Endothelial cell of umbilical vein (primary cell): ENCODE measurements around the gene ANO1. TPM values are rescaled to one million over a fixed set of nuclear protein-coding genes. Genes with fewer than 3 reads are reported as not detected.

Experiments
- BruUV-seq: library from RNA; stranded (reverse); fragments of 400-500 nt; replicated peaks from 2 replicates; lab custom pipeline; 2021; lab: Mats Ljungman, UMichigan
- CTCF ChIA-PET: fragments of 300-600, 350-600 bp; sonication (Branson Sonifier 250); formaldehyde crosslinking; loops from one replicate; lab custom pipeline; 2021; ENCODE audit warnings: antibody characterized with exemption, inconsistent platforms; lab: Charles Lee
- POLR2A ChIA-PET: fragments of 300-600, 350-600 bp; sonication (Branson Sonifier 250); formaldehyde crosslinking; loops from one replicate; lab custom pipeline; 2021; ENCODE audit warnings: antibody characterized with exemption, inconsistent platforms; lab: Charles Lee
- DNase-seq: peaks from one replicate; pipeline ENCODE4 v3.0.0-alpha.2; 2011; ENCODE audit warnings: low read depth, low spot score
- FAIRE-seq: peaks from 2 replicates; lab custom pipeline; 2011; peaks lifted over from hg19 to GRCh38; lab: Jason Lieb, UNC
- H2AFZ ChIP-seq: 2 replicates; pipeline ENCODE4 v1.6.0; 2012; ENCODE audit warnings: low read depth, low read length, control low read depth, inconsistent platforms
- H3K27ac ChIP-seq: 2 replicates; pipeline ENCODE4 v1.5.1; 2011; ENCODE audit warnings: low read depth, mild to moderate bottlenecking, control low read depth, low read length, moderate library complexity; ENCODE audit not compliant: insufficient read depth
- H3K27me3 ChIP-seq, 2 experiments: 2 replicates each; pipeline versions ENCODE4 v1.6.0 to v1.6.1; 2011; ENCODE audit warnings: low read length in 2 of 2, mixed read lengths in 1 of 2; ENCODE audit not compliant: control insufficient read depth in 2 of 2, insufficient read depth in 2 of 2
- H3K36me3 ChIP-seq, 2 experiments: 2 replicates in 1 of 2; 3 replicates in 1 of 2; pipeline ENCODE4 v1.5.1; 2011; ENCODE audit warnings: low read length in 2 of 2, mild to moderate bottlenecking in 1 of 2, moderate library complexity in 1 of 2; ENCODE audit not compliant: control insufficient read depth in 2 of 2, insufficient read depth in 2 of 2; ENCODE audit errors: extremely low read depth in 1 of 2
- H3K4me1 ChIP-seq: 3 replicates; pipeline ENCODE4 v1.5.1; 2011; ENCODE audit warnings: mild to moderate bottlenecking, low read length; ENCODE audit not compliant: control insufficient read depth, insufficient read depth; ENCODE audit errors: extremely low read depth
- H3K4me2 ChIP-seq: 2 replicates; pipeline ENCODE4 v1.6.1; 2011; ENCODE audit warnings: low read length, control low read depth, mixed read lengths; ENCODE audit not compliant: insufficient read depth
- H3K4me3 ChIP-seq, 3 experiments: fragments of 200-600 bp in 1 of 3; sonication (generic), shearing (Covaris generic) in 1 of 3; replicated peaks in 1 of 3; 2 replicates each; pipeline ENCODE4 v1.5.1; 2011 to 2016; ENCODE audit warnings: control low read depth in 3 of 3, low read length in 3 of 3, mild to moderate bottlenecking in 2 of 3, inconsistent platforms in 1 of 3, low read depth in 1 of 3, moderate library complexity in 1 of 3; ENCODE audit not compliant: insufficient read depth in 1 of 3
- H3K79me2 ChIP-seq: 2 replicates; pipeline ENCODE4 v1.6.0; 2012; ENCODE audit warnings: low read length, inconsistent platforms; ENCODE audit not compliant: control insufficient read depth, insufficient read depth
- H3K9ac ChIP-seq: replicated peaks from 2 replicates; pipeline ENCODE3; 2011; ENCODE audit warnings: low read length, control low read depth; ENCODE audit not compliant: insufficient read depth; ENCODE audit errors: extremely low read depth
- H3K9me1 ChIP-seq: replicated peaks from 3 replicates; pipeline ENCODE4 v1.6.0; 2011; ENCODE audit warnings: mild to moderate bottlenecking, low read length; ENCODE audit not compliant: control insufficient read depth, insufficient read depth; ENCODE audit errors: extremely low read depth
- H3K9me3 ChIP-seq: replicated peaks from 2 replicates; pipeline ENCODE4 v1.5.1; 2012; ENCODE audit warnings: low read length, inconsistent platforms; ENCODE audit not compliant: control insufficient read depth, insufficient read depth
- H4K20me1 ChIP-seq: replicated peaks from 2 replicates; pipeline ENCODE3; 2011; ENCODE audit warnings: mild to moderate bottlenecking, low read length; ENCODE audit not compliant: control insufficient read depth, insufficient read depth; ENCODE audit errors: extremely low read depth
- FOS ChIP-seq: IDR thresholded peaks from 2 replicates; pipeline ENCODE4 v1.6.1; 2011; ENCODE audit warnings: mild to moderate bottlenecking, low read length, moderate library complexity, borderline replicate concordance; ENCODE audit not compliant: insufficient read depth
- GATA2 ChIP-seq: IDR thresholded peaks from 2 replicates; pipeline ENCODE4 v1.7.0; 2011; ENCODE audit warnings: low read depth, mild to moderate bottlenecking, moderate library complexity, mixed read lengths, low read length; ENCODE audit not compliant: insufficient read length, insufficient read depth
- POLR2A ChIP-seq: IDR thresholded peaks from 2 replicates; pipeline ENCODE4 v1.6.1; 2012; ENCODE audit warnings: low read depth, mild to moderate bottlenecking, control low read depth, low read length
- POLR2AphosphoS5 ChIP-seq: IDR thresholded peaks from 2 replicates; pipeline ENCODE4 v1.6.1; 2012; ENCODE audit warnings: low read depth, mild to moderate bottlenecking, control low read depth, low read length, moderate library complexity; ENCODE audit not compliant: insufficient read depth
- dilution Hi-C: fragments of 300-500 bp; cut with MboI; formaldehyde crosslinking; loops from one replicate; pipeline ENCODE4 v1.15.0; 2019; ENCODE audit warnings: low sequenced_read_pairs; ENCODE audit not compliant: extremely low pct_ligation_motif_present
- intact Hi-C: fragments of 100-400 bp; cut with micrococcal nuclease; formaldehyde crosslinking; loops from one replicate; pipeline ENCODE4 v1.10.0; 2022
- polyA plus RNA-seq, 4 experiments: library from polyadenylated mRNA; depleted of rRNA in 3 of 4; stranded (reverse) in 3 of 4; unstranded in 1 of 4; fragments of >200 nt; gene quantifications; 2 replicates each; pipeline versions ENCODE4 v1.2.1 to v1.2.3, GENCODE V29; 2011 to 2012; ENCODE audit warnings: missing spikeins in 1 of 4
- total RNA-seq: library from RNA; stranded (reverse); gene quantifications from 2 replicates; pipeline ENCODE4 v1.2.3, GENCODE V29; 2021
- TF ChIP-seq, protein P1 (sequence below): IDR thresholded peaks from 2 replicates; pipeline ENCODE4 v1.6.1; 2011; ENCODE audit not compliant: insufficient read depth, insufficient read length
- TF ChIP-seq, protein P2 (sequence below), 2 donors: IDR thresholded peaks; 1 replicate in 1 of 2; 2 replicates in 1 of 2; pipeline ENCODE4 v1.5.1; 2011; ENCODE audit warnings: low read length in 2 of 2, mild to moderate bottlenecking in 2 of 2, moderate library complexity in 2 of 2, control low read depth in 1 of 2, inconsistent platforms in 1 of 2, low read depth in 1 of 2; ENCODE audit not compliant: insufficient read depth in 1 of 2; ENCODE audit errors: extremely low read depth in 1 of 2

Gene ANO1
- total and polyA plus RNA-seq, 2 donors (not counting 3 experiments of a cell fraction or from before 2014, with no cell fraction given): 0.03 to 0.40 TPM

DNA sequence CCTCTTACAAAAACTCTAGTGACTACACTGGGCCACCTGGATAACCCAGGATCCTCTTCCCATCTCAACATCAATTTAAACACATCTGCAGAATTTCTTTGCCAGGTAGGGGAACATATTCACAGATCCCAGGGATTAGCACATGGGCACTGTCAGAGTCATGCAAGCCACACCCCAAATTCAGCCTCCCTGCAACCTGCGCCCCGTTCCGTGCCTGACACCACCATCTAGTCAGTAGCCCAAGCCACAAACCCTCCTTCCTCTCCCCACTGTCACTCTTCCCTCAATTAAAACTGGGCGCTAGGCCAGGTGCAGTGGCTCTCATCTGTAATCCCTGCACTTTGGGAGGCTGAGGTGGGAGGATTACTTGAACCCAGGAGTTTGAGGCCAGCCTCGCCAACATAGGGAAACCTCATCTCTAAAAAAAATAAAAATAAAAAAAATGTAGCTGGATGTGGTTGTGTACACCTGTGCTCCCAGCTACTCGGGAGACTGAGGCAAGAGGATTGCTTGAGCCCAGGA is 131.3 kb downstream of the ANO1 start:
- Histone ChIP-seq H3K9me1 (no peaks in the 10 kb centered on the region), H3K4me1 (peaks cover 11% of the 10 kb centered on the region), H3K27me3 (no peaks in the 10 kb centered on the region), H2AFZ (no peak overlapping the region), H3K4me2 (no peak overlapping the region), H4K20me1 (no peaks in the 10 kb centered on the region), H3K36me3 (peaks cover 8 to 16% of the 10 kb centered on the region in 2 experiments), H3K4me3 (no peak overlapping the region), H3K79me2 (peaks cover 34% of the 10 kb centered on the region), H3K9ac (no peak overlapping the region), H3K27ac (no peak overlapping the region), H3K9me3 (no peaks in the 10 kb centered on the region)
- POLR2A ChIA-PET: interaction anchor here (0.6 kb wide), 1 partner anchor 308 kb away, joined by 5 read pairs; no protein-coding TSS in a partner anchor
- CTCF ChIA-PET: no interaction called here
- FAIRE-seq: no peak
- DNase-seq: no peak
- TF ChIP-seq, protein P1, sequence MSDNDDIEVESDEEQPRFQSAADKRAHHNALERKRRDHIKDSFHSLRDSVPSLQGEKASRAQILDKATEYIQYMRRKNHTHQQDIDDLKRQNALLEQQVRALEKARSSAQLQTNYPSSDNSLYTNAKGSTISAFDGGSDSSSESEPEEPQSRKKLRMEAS: no peak
- TF ChIP-seq POLR2A: no peak
- no TSS peak for BruUV-seq
- intact Hi-C loops (no loop called here), dilution Hi-C loops (no loop called here)

DNA sequence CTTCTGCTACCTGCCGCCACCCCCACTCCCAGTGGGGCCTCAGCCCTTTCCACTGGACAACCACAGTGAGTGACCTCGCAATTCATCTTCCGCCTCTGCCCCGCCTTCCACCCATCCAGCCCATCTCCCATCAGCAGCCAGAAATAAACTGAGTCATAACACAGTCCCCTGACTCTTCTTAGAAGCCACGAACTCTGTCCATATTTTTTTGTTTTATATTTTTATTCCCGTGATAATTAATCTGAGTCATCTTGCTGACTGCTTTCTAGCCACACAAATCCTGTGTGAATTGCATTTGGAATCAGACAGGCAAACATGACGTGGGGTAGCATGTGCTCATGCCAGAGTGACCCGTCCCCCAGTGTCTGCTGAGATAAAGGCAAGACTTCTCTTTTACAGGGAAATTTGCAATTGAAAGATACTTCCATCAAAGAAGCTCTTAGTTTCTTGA is 132.0 kb downstream of the ANO1 start:
- H3K4me1 ChIP-seq: peaks cover 5% of the 10 kb centered on the region
- no peaks in the 10 kb centered on the region for H3K9me3 ChIP-seq
- no TSS peak for BruUV-seq
- no peak overlapping the region for H3K9ac ChIP-seq
- H3K4me3 ChIP-seq: no peak overlapping the region
- intact Hi-C loops: no loop called here
- H2AFZ ChIP-seq: no peak overlapping the region
- H3K9me1 ChIP-seq: no peaks in the 10 kb centered on the region
- no peak overlapping the region for H3K4me2 ChIP-seq
- dilution Hi-C loops: no loop called here
- DNase-seq (no peak), FAIRE-seq (no peak)
- no peaks in the 10 kb centered on the region for H3K27me3 ChIP-seq
- H4K20me1 ChIP-seq: no peaks in the 10 kb centered on the region
- ChIA-PET POLR2A (no interaction called here), CTCF (interaction anchor here (1.0 kb wide), 1 partner anchor 12 kb away, joined by 3 read pairs; no protein-coding TSS in a partner anchor)
- peaks cover 8 to 16% of the 10 kb centered on the region in 2 experiments for H3K36me3 ChIP-seq
- H3K27ac ChIP-seq: no peak overlapping the region
- TF ChIP-seq POLR2AphosphoS5: no peak
- TF ChIP-seq, protein P1: no peak
- TF ChIP-seq POLR2A: no peak
- TF ChIP-seq FOS: no peak
- no peak for TF ChIP-seq GATA2
- TF ChIP-seq, protein P2, sequence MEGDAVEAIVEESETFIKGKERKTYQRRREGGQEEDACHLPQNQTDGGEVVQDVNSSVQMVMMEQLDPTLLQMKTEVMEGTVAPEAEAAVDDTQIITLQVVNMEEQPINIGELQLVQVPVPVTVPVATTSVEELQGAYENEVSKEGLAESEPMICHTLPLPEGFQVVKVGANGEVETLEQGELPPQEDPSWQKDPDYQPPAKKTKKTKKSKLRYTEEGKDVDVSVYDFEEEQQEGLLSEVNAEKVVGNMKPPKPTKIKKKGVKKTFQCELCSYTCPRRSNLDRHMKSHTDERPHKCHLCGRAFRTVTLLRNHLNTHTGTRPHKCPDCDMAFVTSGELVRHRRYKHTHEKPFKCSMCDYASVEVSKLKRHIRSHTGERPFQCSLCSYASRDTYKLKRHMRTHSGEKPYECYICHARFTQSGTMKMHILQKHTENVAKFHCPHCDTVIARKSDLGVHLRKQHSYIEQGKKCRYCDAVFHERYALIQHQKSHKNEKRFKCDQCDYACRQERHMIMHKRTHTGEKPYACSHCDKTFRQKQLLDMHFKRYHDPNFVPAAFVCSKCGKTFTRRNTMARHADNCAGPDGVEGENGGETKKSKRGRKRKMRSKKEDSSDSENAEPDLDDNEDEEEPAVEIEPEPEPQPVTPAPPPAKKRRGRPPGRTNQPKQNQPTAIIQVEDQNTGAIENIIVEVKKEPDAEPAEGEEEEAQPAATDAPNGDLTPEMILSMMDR (IDR thresholded peaks at IDR 0.05; ENCODE audit: extremely low read depth in 1 of 2, insufficient read depth in 1 of 2, low read depth in 1 of 2, low read length in 2 of 2): no peak
- peaks cover 27% of the 10 kb centered on the region for H3K79me2 ChIP-seq
